GM06990 (cell line): ENCODE data around the gene LAMA1.

Experiments
- DNase-seq: peaks from one replicate; pipeline ENCODE4 v3.0.0-alpha.2; 2011; ENCODE audit not compliant: insufficient read length; ENCODE audit errors: extremely low read depth
- H3K27me3 ChIP-seq: replicated peaks from 2 replicates; pipeline ENCODE4 v1.6.0; 2011; ENCODE audit warnings: low read length; ENCODE audit not compliant: control insufficient read depth, insufficient read depth
- H3K36me3 ChIP-seq: 2 replicates; pipeline ENCODE4 v1.5.1; 2011; ENCODE audit warnings: low read length; ENCODE audit not compliant: control insufficient read depth, insufficient read depth
- H3K4me3 ChIP-seq: replicated peaks from 2 replicates; pipeline ENCODE4 v1.5.1; 2011; ENCODE audit warnings: low read depth, mild to moderate bottlenecking, control low read depth, low read length
- TF ChIP-seq, protein P1 (sequence below): IDR thresholded peaks from 2 replicates; pipeline ENCODE4 v1.5.1; 2011; ENCODE audit warnings: low read length, control low read depth, mild to moderate bottlenecking, inconsistent platforms; ENCODE audit not compliant: insufficient read depth, poor library complexity, severe bottlenecking

LAMA1 gene, protein sequence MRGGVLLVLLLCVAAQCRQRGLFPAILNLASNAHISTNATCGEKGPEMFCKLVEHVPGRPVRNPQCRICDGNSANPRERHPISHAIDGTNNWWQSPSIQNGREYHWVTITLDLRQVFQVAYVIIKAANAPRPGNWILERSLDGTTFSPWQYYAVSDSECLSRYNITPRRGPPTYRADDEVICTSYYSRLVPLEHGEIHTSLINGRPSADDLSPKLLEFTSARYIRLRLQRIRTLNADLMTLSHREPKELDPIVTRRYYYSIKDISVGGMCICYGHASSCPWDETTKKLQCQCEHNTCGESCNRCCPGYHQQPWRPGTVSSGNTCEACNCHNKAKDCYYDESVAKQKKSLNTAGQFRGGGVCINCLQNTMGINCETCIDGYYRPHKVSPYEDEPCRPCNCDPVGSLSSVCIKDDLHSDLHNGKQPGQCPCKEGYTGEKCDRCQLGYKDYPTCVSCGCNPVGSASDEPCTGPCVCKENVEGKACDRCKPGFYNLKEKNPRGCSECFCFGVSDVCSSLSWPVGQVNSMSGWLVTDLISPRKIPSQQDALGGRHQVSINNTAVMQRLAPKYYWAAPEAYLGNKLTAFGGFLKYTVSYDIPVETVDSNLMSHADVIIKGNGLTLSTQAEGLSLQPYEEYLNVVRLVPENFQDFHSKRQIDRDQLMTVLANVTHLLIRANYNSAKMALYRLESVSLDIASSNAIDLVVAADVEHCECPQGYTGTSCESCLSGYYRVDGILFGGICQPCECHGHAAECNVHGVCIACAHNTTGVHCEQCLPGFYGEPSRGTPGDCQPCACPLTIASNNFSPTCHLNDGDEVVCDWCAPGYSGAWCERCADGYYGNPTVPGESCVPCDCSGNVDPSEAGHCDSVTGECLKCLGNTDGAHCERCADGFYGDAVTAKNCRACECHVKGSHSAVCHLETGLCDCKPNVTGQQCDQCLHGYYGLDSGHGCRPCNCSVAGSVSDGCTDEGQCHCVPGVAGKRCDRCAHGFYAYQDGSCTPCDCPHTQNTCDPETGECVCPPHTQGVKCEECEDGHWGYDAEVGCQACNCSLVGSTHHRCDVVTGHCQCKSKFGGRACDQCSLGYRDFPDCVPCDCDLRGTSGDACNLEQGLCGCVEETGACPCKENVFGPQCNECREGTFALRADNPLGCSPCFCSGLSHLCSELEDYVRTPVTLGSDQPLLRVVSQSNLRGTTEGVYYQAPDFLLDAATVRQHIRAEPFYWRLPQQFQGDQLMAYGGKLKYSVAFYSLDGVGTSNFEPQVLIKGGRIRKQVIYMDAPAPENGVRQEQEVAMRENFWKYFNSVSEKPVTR (N-terminal part only)

DNA sequence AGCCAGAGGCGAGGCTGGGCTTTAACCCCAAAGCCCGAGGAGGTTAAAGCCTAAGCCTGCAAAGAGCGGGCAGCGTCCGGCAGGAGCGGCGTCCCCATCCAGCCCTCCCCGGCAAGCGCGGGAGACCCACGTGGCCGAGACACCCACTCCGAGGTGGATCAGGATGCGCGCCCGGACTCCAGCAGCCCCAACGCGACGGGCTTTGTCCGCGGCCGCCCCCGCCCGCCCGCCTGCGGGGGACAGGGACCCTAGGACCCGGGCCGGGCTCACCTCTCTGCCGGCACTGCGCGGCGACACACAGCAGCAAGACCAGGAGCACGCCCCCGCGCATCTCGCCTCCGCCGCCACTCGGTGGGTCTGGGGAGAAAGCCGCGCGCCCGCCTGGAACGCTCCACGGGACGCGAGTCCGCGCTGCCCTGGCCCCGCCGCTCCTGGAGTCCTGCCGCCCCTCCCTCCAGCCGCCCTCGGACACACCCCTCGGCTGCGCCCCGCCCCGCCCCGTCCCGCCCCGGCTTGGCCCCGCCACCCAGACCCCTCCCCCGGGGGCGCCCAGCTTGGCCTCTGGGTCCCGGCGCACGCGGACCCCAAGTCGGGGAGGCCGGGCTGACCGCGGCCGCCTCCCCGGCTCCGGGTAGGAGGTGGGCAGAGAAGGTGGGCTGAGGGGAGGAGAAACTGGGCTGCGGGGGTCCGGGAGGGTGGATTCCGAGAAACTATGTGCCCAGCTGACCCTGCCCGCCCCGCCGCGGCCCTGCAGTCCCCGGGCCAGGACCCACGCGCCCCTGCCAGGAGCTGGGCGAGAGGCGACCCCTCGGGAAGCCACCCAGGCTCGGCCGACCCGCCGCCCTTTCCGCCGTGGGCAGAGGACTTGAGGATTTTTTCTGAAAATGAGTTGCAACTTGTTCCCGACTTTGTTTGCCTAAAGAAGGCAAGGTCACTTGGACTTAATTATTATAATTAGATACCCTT is at the start of gene LAMA1:
Gene LAMA1, minus strand, starts transcription at position 408 of the 966 bp plus-strand sequence. Its CDS starts 77 bp downstream, at position 331.
- no peak within 1 kb of the TSS for H3K4me3 ChIP-seq
- TF ChIP-seq, protein P1, sequence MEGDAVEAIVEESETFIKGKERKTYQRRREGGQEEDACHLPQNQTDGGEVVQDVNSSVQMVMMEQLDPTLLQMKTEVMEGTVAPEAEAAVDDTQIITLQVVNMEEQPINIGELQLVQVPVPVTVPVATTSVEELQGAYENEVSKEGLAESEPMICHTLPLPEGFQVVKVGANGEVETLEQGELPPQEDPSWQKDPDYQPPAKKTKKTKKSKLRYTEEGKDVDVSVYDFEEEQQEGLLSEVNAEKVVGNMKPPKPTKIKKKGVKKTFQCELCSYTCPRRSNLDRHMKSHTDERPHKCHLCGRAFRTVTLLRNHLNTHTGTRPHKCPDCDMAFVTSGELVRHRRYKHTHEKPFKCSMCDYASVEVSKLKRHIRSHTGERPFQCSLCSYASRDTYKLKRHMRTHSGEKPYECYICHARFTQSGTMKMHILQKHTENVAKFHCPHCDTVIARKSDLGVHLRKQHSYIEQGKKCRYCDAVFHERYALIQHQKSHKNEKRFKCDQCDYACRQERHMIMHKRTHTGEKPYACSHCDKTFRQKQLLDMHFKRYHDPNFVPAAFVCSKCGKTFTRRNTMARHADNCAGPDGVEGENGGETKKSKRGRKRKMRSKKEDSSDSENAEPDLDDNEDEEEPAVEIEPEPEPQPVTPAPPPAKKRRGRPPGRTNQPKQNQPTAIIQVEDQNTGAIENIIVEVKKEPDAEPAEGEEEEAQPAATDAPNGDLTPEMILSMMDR, result no peak

DNA sequence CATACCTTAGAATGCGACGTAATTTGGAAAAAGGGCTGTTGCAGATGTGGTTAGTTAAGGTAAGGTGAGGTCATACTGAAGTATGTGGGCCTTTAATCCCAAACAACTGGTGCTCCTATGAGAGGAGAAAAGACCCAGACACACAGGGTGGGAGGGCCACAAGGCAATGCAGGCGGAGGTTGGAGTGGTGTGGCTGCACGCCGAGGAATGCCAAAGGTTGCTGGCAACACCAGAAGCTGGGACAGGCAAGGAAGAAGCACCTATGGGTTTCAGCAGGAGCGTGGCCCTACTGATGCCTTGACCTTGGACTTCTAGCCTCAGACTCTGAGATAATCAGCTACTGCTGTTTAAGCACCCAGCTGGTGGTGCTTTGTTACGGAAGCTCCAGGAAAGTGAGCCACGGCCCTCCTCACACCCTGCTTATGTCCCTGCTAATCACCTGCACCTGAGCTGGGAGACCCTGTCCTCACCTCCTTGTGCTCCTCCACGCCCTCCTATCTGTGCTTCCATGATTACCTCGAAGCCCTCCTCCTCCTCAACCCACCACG is 48.3 kb upstream of the LAMA1 start:
- DNase-seq, result no peak
- no peaks in the 10 kb centered on the region for H3K27me3 ChIP-seq
- TF ChIP-seq, protein P1, result no peak

More for the DNA sequence above, at the start of gene LAMA1:
- DNase-seq, result no peak
- no peaks in the 10 kb centered on the region for H3K27me3 ChIP-seq
- H3K36me3 ChIP-seq, result no peaks in the 10 kb centered on the region

DNA sequence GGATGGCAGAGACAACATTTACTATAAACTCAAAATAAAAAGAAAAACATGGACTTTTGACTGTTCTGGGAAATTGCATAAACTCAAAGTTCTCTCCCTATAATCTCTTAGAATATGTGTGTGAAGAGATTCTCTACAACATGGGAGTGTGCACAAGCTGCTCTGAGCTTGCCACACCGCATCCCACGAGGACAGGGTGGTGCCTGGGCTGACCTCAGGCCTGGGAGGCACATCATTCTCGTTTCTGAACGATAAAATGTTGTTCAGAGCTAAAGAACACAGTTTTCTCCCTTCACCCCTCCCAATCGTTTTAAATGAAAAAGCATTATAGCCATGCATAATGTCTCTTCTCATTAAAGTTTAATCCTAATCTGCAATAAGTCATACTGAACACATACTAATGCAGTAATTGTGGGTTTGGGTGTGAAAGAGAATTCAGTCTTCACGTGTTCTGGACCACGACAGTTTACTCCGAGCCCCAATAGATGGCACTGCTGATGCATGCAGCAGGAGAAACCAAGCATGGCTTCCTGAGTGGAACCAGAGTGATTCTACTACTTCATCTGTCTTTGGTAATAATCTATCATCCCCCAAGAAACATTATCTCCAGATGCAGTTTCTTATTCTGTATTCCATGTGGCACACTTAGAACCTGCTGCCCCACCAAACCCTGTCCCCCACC is 46.9 kb upstream of the LAMA1 start:
- no peak for DNase-seq
- no peaks in the 10 kb centered on the region for H3K36me3 ChIP-seq
- TF ChIP-seq, protein P1, result peak; percentile 34

More for the DNA sequence above, 48.3 kb upstream of the LAMA1 start:
- Histone ChIP-seq H3K4me3 (no peak overlapping the region), H3K36me3 (no peaks in the 10 kb centered on the region)

DNA sequence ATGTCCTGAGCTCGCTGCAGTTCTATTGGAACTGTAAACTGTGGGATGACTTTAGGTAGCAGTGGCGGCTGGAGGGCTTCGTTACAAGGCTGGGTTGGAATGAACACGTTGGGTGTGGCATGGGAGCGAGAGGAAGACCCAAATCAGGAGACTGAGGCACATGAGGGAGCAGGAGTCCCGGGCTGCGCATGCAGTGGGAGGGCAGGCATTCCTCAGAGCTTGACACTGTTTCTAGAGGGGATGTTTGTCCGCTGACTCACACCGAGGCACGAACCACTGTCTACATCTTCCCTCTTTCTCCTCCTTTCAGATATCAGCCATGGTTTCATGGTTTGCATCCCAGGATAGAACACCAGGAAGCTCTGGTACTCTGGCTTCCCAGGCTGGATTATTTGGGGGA is 40.6 kb upstream of the LAMA1 start:
- Histone ChIP-seq H3K36me3 (no peaks in the 10 kb centered on the region), H3K27me3 (0 out of 2 replicates have a peak, but pooled peaks cover 1% of the 10 kb centered on the region), H3K4me3 (no peak overlapping the region)
- no peak for DNase-seq
- TF ChIP-seq, protein P1, result no peak

More for the DNA sequence above, 46.9 kb upstream of the LAMA1 start:
- H3K4me3 ChIP-seq, result no peak overlapping the region
- no peaks in the 10 kb centered on the region for H3K27me3 ChIP-seq
